HEK293 (cell line): ENCODE data around the gene DUSP15.

ENCODE experiments used
- GLIS2 ChIP-seq: fragments of 450-650 bp; formaldehyde crosslinking; IDR thresholded peaks from 2 replicates; pipeline ENCODE4 v1.5.1; 2016; ENCODE audit warnings: missing biosample characterization, missing genetic modification characterization
- KLF1 ChIP-seq: fragments of 450-650 bp; formaldehyde crosslinking; IDR thresholded peaks from 2 replicates; pipeline ENCODE4 v1.5.1; 2016; ENCODE audit warnings: missing biosample characterization, missing genetic modification characterization
- PATZ1 ChIP-seq: fragments of 450-650 bp; formaldehyde crosslinking; IDR thresholded peaks from 2 replicates; pipeline ENCODE4 v1.5.1; 2016; ENCODE audit warnings: missing biosample characterization, missing genetic modification characterization
- SP3 ChIP-seq: fragments of 450-650 bp; formaldehyde crosslinking; IDR thresholded peaks from 2 replicates; pipeline ENCODE4 v1.5.1; 2016; ENCODE audit warnings: missing biosample characterization, missing genetic modification characterization
- SP7 ChIP-seq: fragments of 450-650 bp; formaldehyde crosslinking; IDR thresholded peaks from 2 replicates; pipeline ENCODE4 v1.5.1; 2016; ENCODE audit warnings: missing biosample characterization, missing genetic modification characterization
- WT1 ChIP-seq: fragments of 450-650 bp; formaldehyde crosslinking; IDR thresholded peaks from 2 replicates; pipeline ENCODE4 v1.5.1; 2016; ENCODE audit warnings: missing biosample characterization, missing genetic modification characterization
- ZBTB26 ChIP-seq: fragments of 450-650 bp; formaldehyde crosslinking; optimal IDR thresholded peaks from 2 replicates; pipeline ENCODE3; 2016; ENCODE audit warnings: missing biosample characterization, mild to moderate bottlenecking, missing genetic modification characterization
- ZBTB48 ChIP-seq: fragments of 450-650 bp; formaldehyde crosslinking; IDR thresholded peaks from 2 replicates; pipeline ENCODE4 v1.5.1; 2016; ENCODE audit warnings: missing biosample characterization, missing genetic modification characterization
- ZBTB7A ChIP-seq: fragments of 450-650 bp; formaldehyde crosslinking; IDR thresholded peaks from 2 replicates; pipeline ENCODE4 v1.5.1; 2016; ENCODE audit warnings: low read depth, missing biosample characterization, missing genetic modification characterization
- ZBTB8A ChIP-seq: fragments of 450-650 bp; formaldehyde crosslinking; IDR thresholded peaks from 2 replicates; pipeline ENCODE4 v1.5.1; 2016; ENCODE audit warnings: missing biosample characterization, missing genetic modification characterization
- ZNF341 ChIP-seq: fragments of 450-650 bp; formaldehyde crosslinking; IDR thresholded peaks from 2 replicates; pipeline ENCODE4; 2016; ENCODE audit warnings: low read depth, missing biosample characterization, missing genetic modification characterization
- ZNF404 ChIP-seq: fragments of 450-650 bp; formaldehyde crosslinking; IDR thresholded peaks from 2 replicates; pipeline ENCODE4 v1.5.1; 2017; ENCODE audit warnings: missing biosample characterization, missing genetic modification characterization
- ZNF76 ChIP-seq: fragments of 450-650 bp; formaldehyde crosslinking; IDR thresholded peaks from 2 replicates; pipeline ENCODE4; 2016; ENCODE audit warnings: low read depth, missing biosample characterization, missing genetic modification characterization, borderline replicate concordance
- ZSCAN4 ChIP-seq: fragments of 450-650 bp; formaldehyde crosslinking; IDR thresholded peaks from 2 replicates; pipeline ENCODE4 v1.5.1; 2017; ENCODE audit warnings: missing biosample characterization, missing genetic modification characterization
- ZXDB ChIP-seq: fragments of 450-650 bp; formaldehyde crosslinking; IDR thresholded peaks from 2 replicates; pipeline ENCODE4 v1.5.1; 2016; ENCODE audit warnings: missing biosample characterization, missing genetic modification characterization
- TF ChIP-seq, protein P1 (sequence below): fragments of 450-650 bp; formaldehyde crosslinking; conservative IDR thresholded peaks from 2 replicates; pipeline ENCODE4 v1.5.1; 2016; ENCODE audit warnings: low read depth, missing biosample characterization, missing genetic modification characterization
- TF ChIP-seq, protein P2 (sequence below): fragments of 450-650 bp; formaldehyde crosslinking; IDR thresholded peaks from 2 replicates; pipeline ENCODE4 v1.5.1; 2016; ENCODE audit warnings: missing biosample characterization, missing genetic modification characterization
- TF ChIP-seq, protein P3 (sequence below): fragments of 450-650 bp; IDR thresholded peaks from 2 replicates; pipeline ENCODE4 v1.5.1; 2018; ENCODE audit warnings: missing biosample characterization, mild to moderate bottlenecking, missing genetic modification characterization
- TF ChIP-seq, protein P4 (sequence below): fragments of 450-650 bp; formaldehyde crosslinking; IDR thresholded peaks from 2 replicates; pipeline ENCODE4 v1.5.1; 2016; ENCODE audit warnings: missing biosample characterization, missing genetic modification characterization

DUSP15 gene

DNA sequence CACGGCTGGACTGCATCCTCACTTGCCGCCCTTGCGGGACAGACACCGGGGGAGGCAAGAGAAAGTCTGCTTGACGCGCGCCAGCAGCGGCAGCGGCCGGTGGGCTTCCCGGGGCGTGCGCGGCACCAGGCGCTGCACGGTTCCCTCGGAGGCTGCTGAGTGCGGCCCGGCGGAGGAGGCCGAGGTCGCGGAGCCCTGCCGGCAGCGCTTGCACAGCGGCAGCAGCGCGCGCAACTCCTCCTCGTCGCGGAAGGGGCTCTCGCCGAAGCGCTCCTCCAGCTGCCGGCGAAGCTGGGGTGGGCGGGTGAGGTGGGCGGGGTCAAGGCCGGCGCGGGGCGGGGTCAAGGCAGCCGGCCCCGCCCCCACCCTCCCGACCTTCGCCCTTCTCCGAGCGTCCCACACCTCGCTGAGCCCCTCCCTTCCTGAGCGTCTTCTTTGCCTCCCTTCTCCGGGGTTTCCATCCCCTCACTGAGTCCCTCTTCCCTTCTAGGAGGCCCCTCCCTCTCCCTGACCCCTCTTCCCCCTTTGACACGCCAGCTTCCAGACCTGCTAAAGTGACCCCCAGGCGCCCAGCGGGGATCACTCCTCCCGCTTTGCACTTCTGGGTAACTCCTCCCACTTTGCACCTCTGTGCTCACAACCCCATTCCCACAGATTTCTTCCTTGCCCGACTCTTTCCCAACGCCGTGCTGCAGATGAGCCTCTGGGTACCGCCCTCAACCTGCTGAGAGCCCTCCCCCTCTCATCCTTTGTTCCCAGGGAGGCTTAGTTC lies 8.8 kb downstream of the DUSP15 start (continued):
- TF ChIP-seq, protein P1, sequence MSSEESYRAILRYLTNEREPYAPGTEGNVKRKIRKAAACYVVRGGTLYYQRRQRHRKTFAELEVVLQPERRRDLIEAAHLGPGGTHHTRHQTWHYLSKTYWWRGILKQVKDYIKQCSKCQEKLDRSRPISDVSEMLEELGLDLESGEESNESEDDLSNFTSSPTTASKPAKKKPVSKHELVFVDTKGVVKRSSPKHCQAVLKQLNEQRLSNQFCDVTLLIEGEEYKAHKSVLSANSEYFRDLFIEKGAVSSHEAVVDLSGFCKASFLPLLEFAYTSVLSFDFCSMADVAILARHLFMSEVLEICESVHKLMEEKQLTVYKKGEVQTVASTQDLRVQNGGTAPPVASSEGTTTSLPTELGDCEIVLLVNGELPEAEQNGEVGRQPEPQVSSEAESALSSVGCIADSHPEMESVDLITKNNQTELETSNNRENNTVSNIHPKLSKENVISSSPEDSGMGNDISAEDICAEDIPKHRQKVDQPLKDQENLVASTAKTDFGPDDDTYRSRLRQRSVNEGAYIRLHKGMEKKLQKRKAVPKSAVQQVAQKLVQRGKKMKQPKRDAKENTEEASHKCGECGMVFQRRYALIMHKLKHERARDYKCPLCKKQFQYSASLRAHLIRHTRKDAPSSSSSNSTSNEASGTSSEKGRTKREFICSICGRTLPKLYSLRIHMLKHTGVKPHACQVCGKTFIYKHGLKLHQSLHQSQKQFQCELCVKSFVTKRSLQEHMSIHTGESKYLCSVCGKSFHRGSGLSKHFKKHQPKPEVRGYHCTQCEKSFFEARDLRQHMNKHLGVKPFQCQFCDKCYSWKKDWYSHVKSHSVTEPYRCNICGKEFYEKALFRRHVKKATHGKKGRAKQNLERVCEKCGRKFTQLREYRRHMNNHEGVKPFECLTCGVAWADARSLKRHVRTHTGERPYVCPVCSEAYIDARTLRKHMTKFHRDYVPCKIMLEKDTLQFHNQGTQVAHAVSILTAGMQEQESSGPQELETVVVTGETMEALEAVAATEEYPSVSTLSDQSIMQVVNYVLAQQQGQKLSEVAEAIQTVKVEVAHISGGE (tag by site-specific recombination) = 0 out of 2 replicates have a peak, but pooled peaks have one; percentile 21
- TF ChIP-seq, protein P2, sequence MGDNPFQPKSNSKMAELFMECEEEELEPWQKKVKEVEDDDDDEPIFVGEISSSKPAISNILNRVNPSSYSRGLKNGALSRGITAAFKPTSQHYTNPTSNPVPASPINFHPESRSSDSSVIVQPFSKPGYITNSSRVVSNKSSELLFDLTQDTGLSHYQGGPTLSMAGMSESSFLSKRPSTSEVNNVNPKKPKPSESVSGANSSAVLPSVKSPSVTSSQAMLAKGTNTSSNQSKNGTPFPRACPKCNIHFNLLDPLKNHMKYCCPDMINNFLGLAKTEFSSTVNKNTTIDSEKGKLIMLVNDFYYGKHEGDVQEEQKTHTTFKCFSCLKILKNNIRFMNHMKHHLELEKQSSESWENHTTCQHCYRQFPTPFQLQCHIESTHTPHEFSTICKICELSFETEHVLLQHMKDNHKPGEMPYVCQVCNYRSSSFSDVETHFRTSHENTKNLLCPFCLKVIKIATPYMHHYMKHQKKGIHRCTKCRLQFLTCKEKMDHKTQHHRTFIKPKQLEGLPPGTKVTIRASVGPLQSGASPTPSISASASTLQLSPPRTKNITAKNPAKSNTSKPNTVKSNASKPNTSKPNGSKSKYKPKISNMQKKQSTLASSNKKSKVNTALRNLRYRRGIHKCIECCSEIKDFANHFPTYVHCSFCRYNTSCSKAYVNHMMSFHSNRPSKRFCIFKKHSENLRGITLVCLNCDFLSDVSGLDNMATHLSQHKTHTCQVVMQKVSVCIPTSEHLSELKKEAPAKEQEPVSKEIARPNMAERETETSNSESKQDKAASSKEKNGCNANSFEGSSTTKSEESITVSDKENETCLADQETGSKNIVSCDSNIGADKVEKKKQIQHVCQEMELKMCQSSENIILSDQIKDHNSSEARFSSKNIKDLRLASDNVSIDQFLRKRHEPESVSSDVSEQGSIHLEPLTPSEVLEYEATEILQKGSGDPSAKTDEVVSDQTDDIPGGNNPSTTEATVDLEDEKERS = no peak
- TF ChIP-seq, protein P3, sequence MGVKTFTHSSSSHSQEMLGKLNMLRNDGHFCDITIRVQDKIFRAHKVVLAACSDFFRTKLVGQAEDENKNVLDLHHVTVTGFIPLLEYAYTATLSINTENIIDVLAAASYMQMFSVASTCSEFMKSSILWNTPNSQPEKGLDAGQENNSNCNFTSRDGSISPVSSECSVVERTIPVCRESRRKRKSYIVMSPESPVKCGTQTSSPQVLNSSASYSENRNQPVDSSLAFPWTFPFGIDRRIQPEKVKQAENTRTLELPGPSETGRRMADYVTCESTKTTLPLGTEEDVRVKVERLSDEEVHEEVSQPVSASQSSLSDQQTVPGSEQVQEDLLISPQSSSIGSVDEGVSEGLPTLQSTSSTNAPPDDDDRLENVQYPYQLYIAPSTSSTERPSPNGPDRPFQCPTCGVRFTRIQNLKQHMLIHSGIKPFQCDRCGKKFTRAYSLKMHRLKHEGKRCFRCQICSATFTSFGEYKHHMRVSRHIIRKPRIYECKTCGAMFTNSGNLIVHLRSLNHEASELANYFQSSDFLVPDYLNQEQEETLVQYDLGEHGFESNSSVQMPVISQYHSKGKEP (tag by site-specific recombination) = no peak
- TF ChIP-seq ZNF76 (peak; percentile 92), SP7 (tag by site-specific recombination) (peak; percentile 51; the same call in 1 of the 2 replicates), ZSCAN4 (no peak), SP3 (peak; percentile 83), ZNF404 (tag by site-specific recombination) (no peak), KLF1 (tag by site-specific recombination) (peak; percentile 53), ZBTB7A (peak; percentile 34; the same call in 1 of the 2 replicates), PATZ1 (tag by site-specific recombination) (peak; percentile 41), WT1 (tag by site-specific recombination) (peak; percentile 60), ZBTB8A (tag by site-specific recombination) (peak; percentile 67), ZNF341 (tag by site-specific recombination) (peak; percentile 63; the same call in 1 of the 2 replicates), ZBTB26 (tag by site-specific recombination) (peak; percentile 79), ZBTB48 (no peak), GLIS2 (tag by site-specific recombination) (0 out of 2 replicates have a peak, but pooled peaks have one; percentile 34), ZXDB (peak; percentile 75)
- TF ChIP-seq, protein P4, sequence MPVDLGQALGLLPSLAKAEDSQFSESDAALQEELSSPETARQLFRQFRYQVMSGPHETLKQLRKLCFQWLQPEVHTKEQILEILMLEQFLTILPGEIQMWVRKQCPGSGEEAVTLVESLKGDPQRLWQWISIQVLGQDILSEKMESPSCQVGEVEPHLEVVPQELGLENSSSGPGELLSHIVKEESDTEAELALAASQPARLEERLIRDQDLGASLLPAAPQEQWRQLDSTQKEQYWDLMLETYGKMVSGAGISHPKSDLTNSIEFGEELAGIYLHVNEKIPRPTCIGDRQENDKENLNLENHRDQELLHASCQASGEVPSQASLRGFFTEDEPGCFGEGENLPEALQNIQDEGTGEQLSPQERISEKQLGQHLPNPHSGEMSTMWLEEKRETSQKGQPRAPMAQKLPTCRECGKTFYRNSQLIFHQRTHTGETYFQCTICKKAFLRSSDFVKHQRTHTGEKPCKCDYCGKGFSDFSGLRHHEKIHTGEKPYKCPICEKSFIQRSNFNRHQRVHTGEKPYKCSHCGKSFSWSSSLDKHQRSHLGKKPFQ = no peak
